Left ventricle myocardium inferior (tissue), 1 donor: ENCODE results near the gene PRPS1L1. TPM values are rescaled to one million over a fixed set of nuclear protein-coding genes. Genes with fewer than 3 reads are reported as not detected.

Source experiments
- DNase-seq: peaks from one replicate; pipeline ENCODE4 v3.0.0-alpha.2; 2020
- H3K27ac ChIP-seq: fragments of 200-600 bp; replicated peaks from 2 replicates; pipeline ENCODE4 v1.8.0; 2021
- H3K27me3 ChIP-seq: fragments of 200-600 bp; 2 replicates; pipeline ENCODE4 v1.8.0; 2021; ENCODE audit warnings: low read depth
- H3K36me3 ChIP-seq: fragments of 200-600 bp; 2 replicates; pipeline ENCODE4 v1.8.0; 2021
- H3K4me1 ChIP-seq: fragments of 200-600 bp; 2 replicates; pipeline ENCODE4 v1.8.0; 2021
- H3K4me3 ChIP-seq: fragments of 200-600 bp; 2 replicates; pipeline ENCODE4 v1.8.0; 2021; ENCODE audit warnings: mild to moderate bottlenecking, moderate library complexity
- H3K9me3 ChIP-seq: fragments of 200-600 bp; replicated peaks from 2 replicates; pipeline ENCODE4 v1.8.0; 2021
- CTCF ChIP-seq: fragments of 200-600 bp; IDR thresholded peaks from 2 replicates; pipeline ENCODE4 v1.8.0; 2021; ENCODE audit warnings: antibody characterized with exemption, mild to moderate bottlenecking, borderline replicate concordance
- intact Hi-C: fragments of 100-400 bp; cut with micrococcal nuclease; formaldehyde crosslinking; loops from one replicate; pipeline ENCODE4 v1.11.0; 2022
- total RNA-seq: library from RNA; stranded (reverse); fragmentation: NEBNext Ultra II Directional; extraction: Animal tissue kit (Norgen Biotek cat#: 25700); gene quantifications from one replicate; pipeline ENCODE4 v1.2.1, GENCODE V29; 2021
- donor health status: DM: no; HTN: yes; CAD: no; lungs with severe emphysema.

Gene PRPS1L1
- total RNA-seq, 1 donor from 2014 or later, result not detected

GRCh38 chr7:18059171-18059570, 31.5 kb upstream of the PRPS1L1 start:
- Histone ChIP-seq H3K4me1 (no peaks in the 10 kb centered on the region), H3K4me3 (no peak overlapping the region), H3K36me3 (no peaks in the 10 kb centered on the region), H3K27me3 (no peaks in the 10 kb centered on the region), H3K27ac (no peak overlapping the region), H3K9me3 (no peaks in the 10 kb centered on the region)
- TF ChIP-seq CTCF, result no peak
- intact Hi-C loops, result no loop called here
- DNase-seq, result no peak

- TF ChIP-seq CTCF, result no peak
Measured at GRCh38 chr7:18053941-18054340, 26.3 kb upstream of the PRPS1L1 start.

GRCh38 chr7:18053177-18053928, 25.7 kb upstream of the PRPS1L1 start:
- no peak for TF ChIP-seq CTCF
- H3K36me3 ChIP-seq, result no peaks in the 10 kb centered on the region
- no peaks in the 10 kb centered on the region for H3K4me1 ChIP-seq
- DNase-seq, result no peak
- no peak overlapping the region for H3K27ac ChIP-seq
- no peaks in the 10 kb centered on the region for H3K9me3 ChIP-seq
- no peaks in the 10 kb centered on the region for H3K27me3 ChIP-seq
- intact Hi-C loops, result no loop called here
- H3K4me3 ChIP-seq, result no peak overlapping the region

More at GRCh38 chr7:18053941-18054340, 26.3 kb upstream of the PRPS1L1 start:
- no peaks in the 10 kb centered on the region for H3K4me1 ChIP-seq
- H3K4me3 ChIP-seq, result no peak overlapping the region
- intact Hi-C loops, result no loop called here
- no peak for DNase-seq
- no peaks in the 10 kb centered on the region for H3K9me3 ChIP-seq
- no peaks in the 10 kb centered on the region for H3K36me3 ChIP-seq
- H3K27ac ChIP-seq, result no peak overlapping the region
- no peaks in the 10 kb centered on the region for H3K27me3 ChIP-seq

- no peaks in the 10 kb centered on the region for H3K27me3 ChIP-seq
- H3K9me3 ChIP-seq, result no peaks in the 10 kb centered on the region
- H3K36me3 ChIP-seq, result no peaks in the 10 kb centered on the region
- DNase-seq, result no peak
- no peaks in the 10 kb centered on the region for H3K4me1 ChIP-seq
- intact Hi-C loops, result no loop called here
- no peak for TF ChIP-seq CTCF
- no peak overlapping the region for H3K4me3 ChIP-seq
- no peak overlapping the region for H3K27ac ChIP-seq
Measured at GRCh38 chr7:18049262-18049661, 21.6 kb upstream of the PRPS1L1 start.

GRCh38 chr7:18046601-18047000, 19.0 kb upstream of the PRPS1L1 start:
- TF ChIP-seq CTCF, result no peak
- Histone ChIP-seq H3K36me3 (no peaks in the 10 kb centered on the region), H3K4me3 (no peak overlapping the region), H3K9me3 (no peaks in the 10 kb centered on the region), H3K4me1 (no peaks in the 10 kb centered on the region), H3K27me3 (no peaks in the 10 kb centered on the region), H3K27ac (no peak overlapping the region)
- no peak for DNase-seq
- intact Hi-C loops, result no loop called here
